AG04449 (cell line): ENCODE results near the gene ST6GALNAC1.

ENCODE experiments used
- CTCF ChIA-PET: fragments of 350-600 bp; formaldehyde crosslinking; extraction: SDS; loops from one replicate; lab custom pipeline; 2021; ENCODE audit warnings: antibody characterized with exemption; lab: Yijun Ruan, JAX
- POLR2A ChIA-PET: fragments of 400-600, 350-600 bp; formaldehyde crosslinking; extraction: SDS; loops from one replicate; lab custom pipeline; 2020; ENCODE audit warnings: antibody characterized with exemption, inconsistent platforms; lab: Yijun Ruan, JAX
- DNase-seq: peaks from one replicate; pipeline ENCODE4 v3.0.0-alpha.2; 2010; ENCODE audit warnings: low read depth, low spot score
- H3K4me3 ChIP-seq: 2 replicates; pipeline ENCODE4 v1.5.1; 2011; ENCODE audit warnings: low read depth, mild to moderate bottlenecking, control low read depth, low read length
- TF ChIP-seq, protein P1 (sequence below): IDR thresholded peaks from one replicate; pipeline ENCODE4 v1.5.1; 2011; ENCODE audit warnings: mild to moderate bottlenecking, moderate library complexity, low read length, control low read depth, inconsistent platforms; ENCODE audit not compliant: insufficient read depth; ENCODE audit errors: missing control alignments

Gene ST6GALNAC1

DNA sequence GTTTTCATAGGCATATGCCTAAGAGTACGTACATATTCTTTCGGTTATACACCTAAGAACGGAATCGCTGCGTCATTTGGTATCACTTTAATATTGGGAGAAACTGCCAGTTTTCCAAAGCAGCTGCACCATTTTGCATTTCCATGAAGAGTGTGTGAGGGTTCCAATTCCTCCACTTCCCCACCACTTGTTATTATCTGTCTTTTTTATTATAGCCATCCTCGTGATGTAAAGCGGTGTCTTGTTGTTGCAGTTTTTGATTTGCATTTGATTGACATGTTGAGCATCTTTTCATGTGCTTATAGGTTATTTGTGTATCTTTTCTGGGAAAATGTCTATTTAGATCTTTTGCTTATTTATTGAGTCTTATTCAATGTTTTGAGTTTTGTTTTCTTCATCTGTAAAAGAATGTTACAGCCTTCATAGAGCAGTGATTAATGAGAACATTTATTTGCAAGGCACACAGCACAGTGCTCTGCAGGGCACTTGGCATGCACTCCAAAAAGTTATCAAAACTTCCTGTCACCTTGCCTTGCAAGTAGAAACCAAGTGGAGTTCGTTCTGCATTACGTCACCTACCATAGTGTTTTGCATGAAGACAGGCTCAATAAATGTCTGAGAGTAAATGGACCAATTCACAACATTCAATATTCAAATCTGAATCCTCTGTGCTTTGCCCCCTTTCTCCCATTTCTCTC lies 26.6 kb upstream of the ST6GALNAC1 start:
- ChIA-PET CTCF (interaction anchor here (1.3 to 1.6 kb wide), 3 partner anchors 11 to 148 kb away, joined by 4 to 5 read pairs (median 4); no protein-coding TSS in a partner anchor), POLR2A (no interaction called here)
- DNase-seq, result no peak
- TF ChIP-seq, protein P1, sequence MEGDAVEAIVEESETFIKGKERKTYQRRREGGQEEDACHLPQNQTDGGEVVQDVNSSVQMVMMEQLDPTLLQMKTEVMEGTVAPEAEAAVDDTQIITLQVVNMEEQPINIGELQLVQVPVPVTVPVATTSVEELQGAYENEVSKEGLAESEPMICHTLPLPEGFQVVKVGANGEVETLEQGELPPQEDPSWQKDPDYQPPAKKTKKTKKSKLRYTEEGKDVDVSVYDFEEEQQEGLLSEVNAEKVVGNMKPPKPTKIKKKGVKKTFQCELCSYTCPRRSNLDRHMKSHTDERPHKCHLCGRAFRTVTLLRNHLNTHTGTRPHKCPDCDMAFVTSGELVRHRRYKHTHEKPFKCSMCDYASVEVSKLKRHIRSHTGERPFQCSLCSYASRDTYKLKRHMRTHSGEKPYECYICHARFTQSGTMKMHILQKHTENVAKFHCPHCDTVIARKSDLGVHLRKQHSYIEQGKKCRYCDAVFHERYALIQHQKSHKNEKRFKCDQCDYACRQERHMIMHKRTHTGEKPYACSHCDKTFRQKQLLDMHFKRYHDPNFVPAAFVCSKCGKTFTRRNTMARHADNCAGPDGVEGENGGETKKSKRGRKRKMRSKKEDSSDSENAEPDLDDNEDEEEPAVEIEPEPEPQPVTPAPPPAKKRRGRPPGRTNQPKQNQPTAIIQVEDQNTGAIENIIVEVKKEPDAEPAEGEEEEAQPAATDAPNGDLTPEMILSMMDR, result no peak
- no peak overlapping the region for H3K4me3 ChIP-seq

DNA sequence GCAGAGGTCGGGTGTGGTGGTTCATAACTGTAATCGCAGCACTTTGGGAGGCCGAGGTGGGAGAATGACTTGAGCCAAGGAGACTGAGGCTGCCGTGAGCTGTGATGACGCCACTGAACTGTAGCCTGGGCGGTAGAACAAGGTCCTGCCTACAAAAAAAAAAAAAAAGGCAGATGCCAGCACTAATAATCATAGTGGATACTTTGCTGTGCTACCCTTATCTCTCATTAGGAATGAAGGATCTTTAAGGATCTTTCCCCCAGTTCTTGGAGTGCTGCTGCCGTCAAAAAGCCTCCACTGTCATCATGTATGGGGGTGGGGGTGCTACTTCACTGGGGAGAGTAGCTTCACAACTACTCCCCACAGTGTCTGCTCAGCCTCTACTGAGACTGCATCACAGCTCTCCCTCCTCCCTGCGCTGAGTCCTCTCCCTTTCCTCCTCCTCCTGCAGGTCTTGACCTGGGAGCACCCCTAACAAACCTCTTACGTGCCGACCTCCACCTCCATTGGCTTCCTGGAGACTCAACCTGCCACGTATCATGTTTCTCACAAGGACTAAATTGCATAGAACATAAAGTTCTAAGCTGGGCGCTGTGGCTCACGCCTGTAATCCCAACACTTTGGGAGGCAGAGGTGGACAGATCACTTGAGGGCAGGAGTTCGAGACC lies 24.4 kb upstream of the ST6GALNAC1 start:
- ChIA-PET CTCF (interaction anchor here (0.5 to 1.0 kb wide), 3 partner anchors 47 to 398 kb away, joined by 3 to 4 read pairs (median 4); no protein-coding TSS in a partner anchor), POLR2A (no interaction called here)
- no peak for DNase-seq
- no peak overlapping the region for H3K4me3 ChIP-seq
- TF ChIP-seq, protein P1, result no peak

DNA sequence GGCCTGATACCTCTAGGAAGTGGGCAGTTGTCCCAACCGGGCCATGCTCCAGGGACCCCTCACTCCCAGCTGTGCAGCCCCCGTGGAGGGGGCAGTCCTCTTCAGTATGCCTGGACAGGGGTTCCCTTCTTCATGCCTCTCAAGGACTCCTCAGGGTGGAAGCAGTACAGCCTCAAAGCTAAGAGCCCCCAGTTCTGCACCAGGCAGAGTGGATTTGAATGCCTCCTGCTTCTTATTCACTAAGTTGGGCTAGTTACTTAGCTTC lies 23.9 kb upstream of the ST6GALNAC1 start:
- TF ChIP-seq, protein P1, result no peak
- CTCF ChIA-PET, result interaction anchor here (0.5 to 1.0 kb wide), 2 partner anchors 109 to 398 kb away, joined by 3 to 4 read pairs; no protein-coding TSS in a partner anchor
- no peak for DNase-seq
- POLR2A ChIA-PET, result no interaction called here
- H3K4me3 ChIP-seq, result no peak overlapping the region

DNA sequence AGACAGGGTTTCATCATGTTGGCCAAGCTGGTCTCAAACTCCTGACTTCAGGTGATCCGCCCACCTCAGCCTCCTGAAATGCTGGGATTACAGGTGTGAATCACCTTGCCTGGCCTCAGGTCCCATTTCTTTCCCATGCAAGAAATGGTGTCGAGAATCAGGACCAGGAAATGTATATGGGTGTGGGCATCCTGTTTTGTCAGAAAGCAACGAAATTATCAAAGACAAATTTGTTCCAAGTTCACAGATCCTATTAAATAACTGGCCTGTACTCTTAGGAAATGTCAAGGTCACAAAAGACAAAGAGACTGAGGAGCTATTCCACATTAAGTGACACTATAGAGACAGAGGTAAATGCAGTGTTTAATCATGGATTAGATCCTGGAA lies 17.1 kb upstream of the ST6GALNAC1 start:
- ChIA-PET POLR2A (no interaction called here), CTCF (interaction anchor here (1.2 to 3.2 kb wide), 2 partner anchors 21 to 37 kb away, joined by 3 to 19 read pairs; no protein-coding TSS in a partner anchor)
- no peak for DNase-seq
- H3K4me3 ChIP-seq, result no peak overlapping the region
- TF ChIP-seq, protein P1, result no peak

DNA sequence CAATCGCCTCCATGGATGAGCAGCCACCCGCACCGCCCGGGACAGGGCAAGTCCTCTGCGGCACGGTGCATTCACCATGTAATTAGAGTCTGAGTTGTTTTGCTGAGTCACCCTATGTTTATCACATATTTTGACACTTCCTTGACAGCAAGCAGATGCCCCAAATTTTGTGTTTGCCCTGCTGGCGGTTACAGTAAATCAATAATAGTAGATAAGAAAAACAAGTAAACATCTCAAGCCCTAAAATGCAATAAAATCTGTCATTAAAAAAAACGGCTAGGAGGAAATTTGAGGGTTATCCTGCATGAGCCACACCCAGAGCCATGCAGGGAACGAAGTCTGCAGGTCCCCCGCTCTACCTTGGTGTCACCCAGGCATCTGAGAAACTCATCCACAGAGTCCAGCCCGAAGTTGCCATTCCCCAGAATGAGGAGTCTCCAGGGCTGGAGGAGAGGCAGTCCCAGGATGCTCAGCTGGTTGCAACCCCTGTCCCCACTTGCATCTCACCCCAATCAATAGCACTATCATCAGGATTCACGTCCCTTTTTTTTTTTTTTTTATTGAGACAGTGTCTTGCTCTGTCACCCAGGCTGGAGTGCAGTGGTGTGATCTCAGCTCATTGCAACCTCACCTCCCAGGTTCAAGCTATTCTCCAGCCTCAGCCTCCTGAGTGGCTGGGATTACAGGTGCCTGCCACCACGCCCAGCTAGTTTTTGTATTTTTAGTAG lies 16.5 kb upstream of the ST6GALNAC1 start:
- H3K4me3 ChIP-seq, result no peak overlapping the region
- ChIA-PET CTCF (interaction anchor here (1.2 kb wide), 1 partner anchor 22 kb away, joined by 3 read pairs; no protein-coding TSS in a partner anchor), POLR2A (no interaction called here)
- TF ChIP-seq, protein P1, result no peak
- DNase-seq, result no peak

DNA sequence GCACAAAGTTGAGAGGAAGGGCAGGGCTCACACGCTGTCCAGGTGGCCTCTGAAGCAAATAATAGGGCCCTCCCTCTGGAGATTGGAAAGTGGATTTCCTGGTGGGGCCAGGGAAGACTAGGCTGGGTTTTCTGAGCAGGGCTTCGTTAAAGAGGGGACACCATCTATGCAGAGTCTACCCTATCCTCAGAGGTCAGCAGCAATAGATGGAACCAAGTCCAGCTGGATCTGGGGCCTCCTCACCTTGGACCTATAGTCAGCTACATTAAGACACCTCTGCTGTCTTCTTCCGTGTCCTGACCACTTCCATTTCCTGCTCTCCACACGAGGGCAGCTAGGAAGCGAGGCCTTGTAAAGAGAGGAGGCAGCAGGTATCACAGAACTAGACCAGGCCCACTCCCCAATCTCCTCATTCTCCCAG lies 14.7 kb upstream of the ST6GALNAC1 start:
- DNase-seq, result no peak
- no peak overlapping the region for H3K4me3 ChIP-seq
- ChIA-PET CTCF (interaction anchor here (1.2 to 1.6 kb wide), 2 partner anchors 34 to 100 kb away, joined by 3 to 6 read pairs; no protein-coding TSS in a partner anchor), POLR2A (no interaction called here)
- TF ChIP-seq, protein P1, result no peak
